GM12891 (cell line): Measurements from ENCODE around the gene SERPINB13.

Experiments
- POLR2A ChIP-seq: IDR thresholded peaks from 2 replicates; pipeline ENCODE4 v1.6.1; 2011; ENCODE audit warnings: low read depth, low read length, control low read depth
- POLR2AphosphoS5 ChIP-seq: IDR thresholded peaks from 2 replicates; pipeline ENCODE4 v1.6.1; 2011; ENCODE audit warnings: low read depth, low read length, control low read depth
- POU2F2 ChIP-seq: IDR thresholded peaks from 2 replicates; pipeline ENCODE4 v1.6.1; 2011; ENCODE audit warnings: low read depth, mild to moderate bottlenecking, control low read depth, low read length, moderate library complexity
- SPI1 ChIP-seq: IDR thresholded peaks from 2 replicates; pipeline ENCODE4 v1.6.1; 2011; ENCODE audit warnings: low read depth, low read length, control low read depth
- TAF1 ChIP-seq: IDR thresholded peaks from 2 replicates; pipeline ENCODE4 v1.6.1; 2011; ENCODE audit warnings: low read depth, low read length, control low read depth

GRCh38 chr18:63586966-63587365 is at the start of gene SERPINB13:
- TF ChIP-seq POLR2A: no peak
- no peak for TF ChIP-seq POLR2AphosphoS5
- TF ChIP-seq SPI1: no peak
- TF ChIP-seq TAF1: no peak
- no peak for TF ChIP-seq POU2F2
